AG10803 (cell line): ENCODE data around the gene ITGB6.

Source experiments
- DNase-seq: peaks from one replicate; pipeline ENCODE4 v3.0.0; 2010; ENCODE audit warnings: low read depth
- H3K4me3 ChIP-seq: 2 replicates; pipeline ENCODE4 v1.5.1; 2011; ENCODE audit warnings: mild to moderate bottlenecking, low read length, control low read depth
- TF ChIP-seq, protein P1 (sequence below): conservative IDR thresholded peaks from 2 replicates; pipeline ENCODE4 v1.5.1; 2011; ENCODE audit warnings: mild to moderate bottlenecking, low read length, control low read depth, inconsistent platforms

Gene ITGB6

DNA sequence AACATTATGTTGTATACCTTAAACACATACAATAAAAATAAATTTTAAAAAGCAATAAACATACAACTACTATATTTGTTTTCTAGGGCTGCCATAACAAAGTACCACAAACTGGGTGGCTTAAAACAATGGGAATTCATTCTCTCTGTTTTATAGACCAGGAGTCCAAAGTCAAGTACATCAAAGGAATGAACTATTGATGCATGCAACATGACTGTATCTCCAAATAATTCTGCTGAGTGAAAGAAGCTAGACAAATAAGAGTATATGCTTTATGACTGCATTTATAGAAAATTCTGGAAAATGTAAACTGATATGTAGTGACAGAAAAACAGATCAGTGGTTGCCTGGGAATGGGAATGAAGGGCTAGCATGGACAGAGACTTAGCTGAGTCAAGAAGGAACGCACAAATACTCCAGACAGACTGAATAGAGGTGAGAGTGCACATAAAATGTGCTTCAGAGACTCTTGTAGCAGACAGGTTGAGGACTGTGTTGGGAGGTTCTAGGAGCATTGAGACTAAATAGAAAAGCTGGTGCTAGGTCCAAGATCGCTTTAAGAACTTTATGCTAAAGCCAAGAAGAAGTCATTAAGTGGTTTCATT lies 126.7 kb downstream of the ITGB6 start:
- TF ChIP-seq, protein P1, sequence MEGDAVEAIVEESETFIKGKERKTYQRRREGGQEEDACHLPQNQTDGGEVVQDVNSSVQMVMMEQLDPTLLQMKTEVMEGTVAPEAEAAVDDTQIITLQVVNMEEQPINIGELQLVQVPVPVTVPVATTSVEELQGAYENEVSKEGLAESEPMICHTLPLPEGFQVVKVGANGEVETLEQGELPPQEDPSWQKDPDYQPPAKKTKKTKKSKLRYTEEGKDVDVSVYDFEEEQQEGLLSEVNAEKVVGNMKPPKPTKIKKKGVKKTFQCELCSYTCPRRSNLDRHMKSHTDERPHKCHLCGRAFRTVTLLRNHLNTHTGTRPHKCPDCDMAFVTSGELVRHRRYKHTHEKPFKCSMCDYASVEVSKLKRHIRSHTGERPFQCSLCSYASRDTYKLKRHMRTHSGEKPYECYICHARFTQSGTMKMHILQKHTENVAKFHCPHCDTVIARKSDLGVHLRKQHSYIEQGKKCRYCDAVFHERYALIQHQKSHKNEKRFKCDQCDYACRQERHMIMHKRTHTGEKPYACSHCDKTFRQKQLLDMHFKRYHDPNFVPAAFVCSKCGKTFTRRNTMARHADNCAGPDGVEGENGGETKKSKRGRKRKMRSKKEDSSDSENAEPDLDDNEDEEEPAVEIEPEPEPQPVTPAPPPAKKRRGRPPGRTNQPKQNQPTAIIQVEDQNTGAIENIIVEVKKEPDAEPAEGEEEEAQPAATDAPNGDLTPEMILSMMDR: no peak
- DNase-seq: no peak
- no peak overlapping the region for H3K4me3 ChIP-seq

GRCh38 chr2:160068906-160069305 lies 131.2 kb downstream of the ITGB6 start:
- H3K4me3 ChIP-seq: no peak overlapping the region
- DNase-seq: no peak
- TF ChIP-seq, protein P1: no peak

DNA sequence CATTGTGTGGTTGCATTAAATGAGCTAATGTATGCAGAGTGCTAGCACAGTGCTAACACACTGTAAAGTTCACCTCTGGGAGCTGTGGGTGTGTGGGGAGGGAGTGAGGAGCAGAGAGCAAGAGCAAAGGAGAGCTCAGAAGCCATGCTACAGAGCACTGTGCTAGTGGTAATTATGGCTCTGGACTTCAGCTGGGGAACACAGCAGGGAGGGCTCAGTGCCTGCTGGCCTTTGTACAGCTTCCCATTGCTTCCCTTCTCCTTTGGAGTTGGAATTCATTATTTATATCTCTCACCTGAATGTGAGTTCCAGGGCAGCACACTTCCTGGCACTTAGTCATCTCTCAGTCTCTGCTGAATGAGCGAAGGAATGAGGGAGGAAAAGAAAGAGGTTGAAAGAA lies 135.2 kb downstream of the ITGB6 start:
- no peak for DNase-seq
- no peak overlapping the region for H3K4me3 ChIP-seq
- TF ChIP-seq, protein P1: no peak

GRCh38 chr2:160063879-160064612 lies 136.0 kb downstream of the ITGB6 start:
- TF ChIP-seq, protein P1: no peak
- no peak for DNase-seq

DNA sequence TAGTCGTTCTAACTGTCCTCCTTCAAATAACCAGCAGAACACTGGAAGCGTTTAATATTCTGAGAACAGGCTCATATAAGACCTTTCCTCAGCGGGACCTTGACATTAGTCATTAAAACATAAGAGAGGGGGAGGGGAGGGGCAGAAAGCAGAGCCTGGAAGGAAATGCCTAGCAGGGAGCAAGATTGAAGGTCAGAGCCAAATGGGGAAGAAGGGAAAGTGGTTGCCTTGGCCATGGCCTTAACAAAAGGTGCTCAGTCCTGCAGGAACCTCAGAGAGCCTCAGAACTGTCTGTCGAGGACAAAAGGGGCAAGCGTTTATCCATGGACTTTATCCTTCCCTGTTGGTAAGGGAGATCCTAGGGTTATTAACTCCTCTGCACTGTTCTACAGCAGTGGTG lies 136.8 kb downstream of the ITGB6 start:
- H3K4me3 ChIP-seq: peak overlapping the region; percentile 75

More at GRCh38 chr2:160063879-160064612, 136.0 kb downstream of the ITGB6 start:
- H3K4me3 ChIP-seq: no peak overlapping the region

GRCh38 chr2:160062292-160063005 lies 137.6 kb downstream of the ITGB6 start, which contains the start of gene PLA2R1:
PLA2R1 (minus strand) TSS chr2:160062615; CDS start chr2:160062403, 212 bp downstream.
- TF ChIP-seq, protein P1: no peak
- H3K4me3 ChIP-seq: peak within 1 kb of the TSS; percentile 75

More for the DNA sequence above, 136.8 kb downstream of the ITGB6 start:
- DNase-seq: no peak
- TF ChIP-seq, protein P1: no peak

More at GRCh38 chr2:160062292-160063005, 137.6 kb downstream of the ITGB6 start, which contains the start of gene PLA2R1:
- DNase-seq: peak; percentile 47
